Urinary bladder (tissue), 2 donors: ENCODE data around the gene HSF2BP. TPM values are rescaled to one million over a fixed set of nuclear protein-coding genes. Genes with fewer than 3 reads are reported as not detected.

Experiments used
- polyA plus RNA-seq: library from polyadenylated mRNA; stranded (reverse); fragments of 200-250 nt; gene quantifications from one replicate; pipeline ENCODE4 v1.2.3, GENCODE V29; 2013
- small RNA-seq: library from RNA; depleted of rRNA; stranded (forward); fragments of <200 nt; gene quantifications from one replicate; pipeline ENCODE3, GENCODE V24; 2014
- total RNA-seq: library from RNA; depleted of rRNA; stranded (reverse); fragments of >200 nt; gene quantifications from one replicate; pipeline ENCODE4 v1.2.3, GENCODE V29; 2014
- donor health status: healthy.

Gene HSF2BP
- total and polyA plus RNA-seq, 2 donors = 0.37 to 1.1 TPM

Small RNAs within 50 kb of the gene (small RNA-seq; reads per million reads assigned to genes)
- not detected for gene MIR6070

Other genes with a start within 250 kb of the HSF2BP start
- 27.1 TPM for gene SIK1, start 232.4 kb downstream of the HSF2BP start, total RNA-seq
- gene SIK1, start 232.4 kb downstream of the HSF2BP start, polyA plus RNA-seq = 13.6 TPM
- gene RRP1B, start 72 bp upstream of the HSF2BP start, total RNA-seq = 17.2 TPM
- gene RRP1B, start 72 bp upstream of the HSF2BP start, polyA plus RNA-seq = 13.5 TPM
- gene PDXK, start 59.6 kb upstream of the HSF2BP start, total RNA-seq = 30.8 TPM
- 34.1 TPM for gene PDXK, start 59.6 kb upstream of the HSF2BP start, polyA plus RNA-seq
- 11.0 TPM for gene CSTB, start 116.8 kb upstream of the HSF2BP start, total RNA-seq
- 91.8 TPM for gene CSTB, start 116.8 kb upstream of the HSF2BP start, polyA plus RNA-seq
- 12.3 TPM for gene RRP1, start 130.1 kb upstream of the HSF2BP start, total RNA-seq
- gene RRP1, start 130.1 kb upstream of the HSF2BP start, polyA plus RNA-seq = 11.6 TPM
- 19.5 TPM for gene AGPAT3, start 205.7 kb upstream of the HSF2BP start, total RNA-seq
- gene AGPAT3, start 205.7 kb upstream of the HSF2BP start, polyA plus RNA-seq = 25.1 TPM